Muscle layer of duodenum (tissue), 2 donors: ENCODE data around the gene ROR1.

ENCODE experiments used
- H3K27ac ChIP-seq: one replicate; pipeline ENCODE4 v1.7.0; 2013; ENCODE audit warnings: mild to moderate bottlenecking, low read length
- H3K27me3 ChIP-seq: one replicate; pipeline ENCODE4 v1.7.0; 2013; ENCODE audit warnings: low read depth, mild to moderate bottlenecking, control low read depth, low read length
- H3K36me3 ChIP-seq, 2 donors: one replicate each; pipeline ENCODE4 v1.7.0; 2013; ENCODE audit warnings: low read length in 2 of 2, control low read depth in 1 of 2, mild to moderate bottlenecking in 1 of 2; ENCODE audit not compliant: insufficient read depth in 2 of 2, control insufficient read depth in 1 of 2
- H3K4me1 ChIP-seq, 2 donors: one replicate each; pipeline ENCODE4 v1.7.0; 2013; ENCODE audit warnings: low read length in 2 of 2, mild to moderate bottlenecking in 2 of 2, control low read depth in 1 of 2, moderate library complexity in 1 of 2; ENCODE audit not compliant: insufficient read depth in 2 of 2, control insufficient read depth in 1 of 2
- H3K4me3 ChIP-seq, 2 donors: one replicate each; pipeline ENCODE4 v1.7.0; 2013; ENCODE audit warnings: low read length in 2 of 2, low read depth in 1 of 2, mild to moderate bottlenecking in 1 of 2
- H3K9me3 ChIP-seq, 2 donors: one replicate each; pipeline ENCODE4 v1.7.0; 2013; ENCODE audit warnings: low read length in 2 of 2, control low read depth in 1 of 2, mild to moderate bottlenecking in 1 of 2; ENCODE audit not compliant: control insufficient read depth in 1 of 2
- donor health status: healthy.

ROR1 gene

DNA sequence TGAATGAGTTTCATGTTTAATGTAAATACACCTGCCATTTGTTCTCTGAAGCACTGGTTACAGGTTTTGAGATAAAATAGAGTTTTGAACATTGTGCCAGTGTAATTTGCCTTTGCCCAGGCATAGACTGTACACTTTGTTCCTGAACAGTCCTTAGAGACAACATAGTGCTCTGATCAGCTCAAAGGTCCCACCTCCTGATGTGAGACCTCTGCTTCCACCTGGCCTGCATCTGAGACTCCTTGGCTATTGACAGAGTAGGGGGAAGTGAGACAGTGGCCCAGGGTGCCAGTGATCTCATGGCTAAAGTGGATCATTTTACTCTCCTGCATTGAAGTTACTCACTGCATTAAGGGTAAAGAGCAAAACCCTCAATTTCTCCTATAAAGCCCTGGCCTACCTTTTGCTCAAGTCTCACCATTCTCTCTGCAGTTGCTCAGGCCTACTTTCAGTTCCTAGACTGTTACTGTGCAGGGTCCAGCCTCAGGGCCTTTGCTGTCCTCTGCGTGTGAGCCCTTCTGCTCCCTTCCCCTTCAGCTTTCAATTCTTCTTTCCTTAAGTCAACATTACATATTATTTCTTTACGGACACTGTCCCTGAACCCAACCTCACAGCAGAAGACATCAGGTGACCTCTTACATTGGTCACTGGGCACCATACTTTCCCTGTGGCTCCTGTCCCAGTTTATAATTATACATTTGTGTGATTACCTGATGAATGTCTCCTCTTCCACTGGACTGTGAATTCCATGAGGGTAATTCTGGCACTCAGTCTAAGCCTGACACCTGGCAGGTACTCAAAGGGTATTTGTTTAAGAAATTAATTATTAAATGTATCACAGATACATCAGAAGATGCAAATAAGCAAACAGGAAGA, 142.9 kb downstream of the ROR1 start:
- Histone ChIP-seq H3K4me1 (peaks cover 7 to 20% of the 10 kb centered on the region in 2 donors), H3K27ac (no peak overlapping the region), H3K36me3 (no peaks in the 10 kb centered on the region), H3K27me3 (no peaks in the 10 kb centered on the region), H3K9me3 (no peaks in the 10 kb centered on the region), H3K4me3 (no peak overlapping the region)

DNA sequence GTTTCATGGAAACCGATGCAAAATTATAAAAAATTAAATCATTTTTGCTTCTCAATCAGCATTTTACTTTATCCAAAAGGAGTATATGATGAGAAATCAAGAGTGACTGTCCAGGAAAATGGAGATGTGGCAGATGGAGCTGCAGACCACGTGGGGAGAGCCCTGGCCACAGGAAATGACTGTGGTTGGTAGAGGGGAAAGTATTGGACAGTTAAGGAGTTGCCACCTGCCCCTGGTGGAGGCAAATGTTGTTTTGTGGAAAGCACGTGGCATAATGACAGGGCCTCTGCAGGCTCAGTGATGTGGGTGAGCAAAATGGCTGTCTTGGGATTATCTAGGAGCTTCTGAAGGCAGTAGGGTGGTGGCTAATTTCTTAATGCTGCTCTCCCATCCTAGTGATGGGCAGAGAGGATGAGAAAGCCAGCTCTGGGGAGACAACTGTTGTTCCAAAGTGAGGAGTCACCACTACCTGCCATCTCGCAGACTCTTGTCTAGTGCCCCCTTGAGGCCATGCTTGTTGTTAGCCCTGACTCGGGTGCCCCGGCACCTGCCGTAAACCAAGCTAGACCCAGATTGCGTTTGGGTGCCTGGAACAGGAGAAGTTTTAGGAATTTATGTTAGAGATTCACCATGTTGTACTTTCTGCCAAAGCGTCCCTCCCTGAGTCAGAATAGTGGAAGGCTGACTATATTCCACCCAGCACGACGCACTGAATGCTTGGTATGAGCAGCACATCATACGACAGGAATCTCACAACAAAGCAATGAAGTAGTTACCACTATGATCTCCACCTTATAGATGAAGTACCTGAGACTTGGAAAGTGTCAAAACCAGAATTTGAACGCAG, 144.0 kb downstream of the ROR1 start:
- no peaks in the 10 kb centered on the region for H3K9me3 ChIP-seq
- peaks cover 1 to 20% of the 10 kb centered on the region in 2 donors for H3K4me1 ChIP-seq
- no peak overlapping the region for H3K4me3 ChIP-seq
- no peak overlapping the region for H3K27ac ChIP-seq
- no peaks in the 10 kb centered on the region for H3K27me3 ChIP-seq
- no peaks in the 10 kb centered on the region for H3K36me3 ChIP-seq

- H3K4me3 ChIP-seq = no peak overlapping the region
- H3K27ac ChIP-seq = no peak overlapping the region
Observed at GRCh38 chr1:63918418-63918945, 144.7 kb downstream of the ROR1 start.

GRCh38 chr1:63920154-63921117, 146.6 kb downstream of the ROR1 start:
- Histone ChIP-seq H3K4me1 (peaks cover 0 to 14% of the 10 kb centered on the region in 2 donors), H3K27ac (no peak overlapping the region), H3K4me3 (no peak overlapping the region), H3K27me3 (no peaks in the 10 kb centered on the region), H3K9me3 (no peaks in the 10 kb centered on the region), H3K36me3 (no peaks in the 10 kb centered on the region)

More at GRCh38 chr1:63918418-63918945, 144.7 kb downstream of the ROR1 start:
- peaks cover 0 to 18% of the 10 kb centered on the region in 2 donors for H3K4me1 ChIP-seq
- H3K9me3 ChIP-seq = no peaks in the 10 kb centered on the region
- H3K27me3 ChIP-seq = no peaks in the 10 kb centered on the region
- no peaks in the 10 kb centered on the region for H3K36me3 ChIP-seq

- Histone ChIP-seq H3K27ac (no peak overlapping the region), H3K4me1 (peaks cover 0 to 14% of the 10 kb centered on the region in 2 donors), H3K36me3 (no peaks in the 10 kb centered on the region), H3K9me3 (no peaks in the 10 kb centered on the region), H3K4me3 (no peak overlapping the region), H3K27me3 (no peaks in the 10 kb centered on the region)
Observed at GRCh38 chr1:63921359-63921758, 147.5 kb downstream of the ROR1 start.

DNA sequence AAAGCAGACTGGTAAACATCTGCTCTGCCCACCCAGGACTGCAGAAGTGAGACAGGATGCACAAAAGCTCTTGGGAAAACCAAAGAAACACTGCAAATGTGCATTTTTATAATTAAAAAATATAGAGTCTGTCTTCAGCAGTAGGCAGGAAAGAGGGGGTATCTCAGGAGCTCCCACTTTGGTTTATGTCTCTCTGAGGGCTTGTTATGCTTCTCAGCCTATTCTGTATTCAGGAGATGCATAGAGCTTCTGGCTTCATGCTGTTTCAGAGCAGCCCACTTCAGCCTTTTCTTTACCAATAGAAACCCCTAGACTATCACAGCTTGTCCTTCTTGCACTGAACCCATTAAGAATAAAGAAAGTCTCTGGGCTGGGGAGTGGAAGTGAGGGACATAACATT, 148.0 kb downstream of the ROR1 start:
- no peak overlapping the region for H3K27ac ChIP-seq

DNA sequence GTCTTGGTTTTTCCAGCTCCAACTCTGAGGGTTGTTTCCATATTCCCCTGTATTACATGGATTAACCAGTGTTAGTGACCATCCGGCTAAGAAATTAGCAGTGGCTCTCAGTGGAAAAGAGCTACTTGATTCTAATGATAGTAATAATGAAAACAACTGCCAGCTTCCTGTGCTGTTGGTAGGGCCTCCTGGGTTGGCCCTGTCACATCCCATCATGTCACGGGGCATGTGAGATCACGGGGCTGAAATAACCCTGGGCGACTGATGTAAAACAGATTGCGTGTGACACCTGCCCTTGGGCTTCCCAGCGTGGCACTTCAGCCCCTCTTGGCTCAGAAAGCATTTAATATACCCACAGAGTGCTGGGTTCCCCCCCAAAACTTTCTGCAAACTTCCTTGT, 149.0 kb downstream of the ROR1 start:
- no peaks in the 10 kb centered on the region for H3K27me3 ChIP-seq
- peaks cover 0 to 14% of the 10 kb centered on the region in 2 donors for H3K4me1 ChIP-seq
- no peaks in the 10 kb centered on the region for H3K36me3 ChIP-seq
- no peak overlapping the region for H3K27ac ChIP-seq
- no peak overlapping the region for H3K4me3 ChIP-seq
- no peaks in the 10 kb centered on the region for H3K9me3 ChIP-seq

More for the DNA sequence above, 148.0 kb downstream of the ROR1 start:
- no peaks in the 10 kb centered on the region for H3K9me3 ChIP-seq
- H3K4me3 ChIP-seq = no peak overlapping the region
- no peaks in the 10 kb centered on the region for H3K27me3 ChIP-seq
- H3K4me1 ChIP-seq = peaks cover 0 to 14% of the 10 kb centered on the region in 2 donors
- H3K36me3 ChIP-seq = no peaks in the 10 kb centered on the region

- H3K27ac ChIP-seq = no peak overlapping the region
- H3K9me3 ChIP-seq = no peaks in the 10 kb centered on the region
- H3K4me1 ChIP-seq = peaks cover 0 to 19% of the 10 kb centered on the region in 2 donors
- H3K27me3 ChIP-seq = no peaks in the 10 kb centered on the region
- no peaks in the 10 kb centered on the region for H3K36me3 ChIP-seq
- no peak overlapping the region for H3K4me3 ChIP-seq
Observed at GRCh38 chr1:63923302-63923701, 149.5 kb downstream of the ROR1 start.

- H3K4me3 ChIP-seq = no peak overlapping the region
- H3K4me1 ChIP-seq = peaks cover 0 to 24% of the 10 kb centered on the region in 2 donors
- H3K36me3 ChIP-seq = no peaks in the 10 kb centered on the region
- H3K27ac ChIP-seq = no peak overlapping the region
- H3K9me3 ChIP-seq = no peaks in the 10 kb centered on the region
- no peaks in the 10 kb centered on the region for H3K27me3 ChIP-seq
Observed at GRCh38 chr1:63924600-63924999, 150.8 kb downstream of the ROR1 start.

DNA sequence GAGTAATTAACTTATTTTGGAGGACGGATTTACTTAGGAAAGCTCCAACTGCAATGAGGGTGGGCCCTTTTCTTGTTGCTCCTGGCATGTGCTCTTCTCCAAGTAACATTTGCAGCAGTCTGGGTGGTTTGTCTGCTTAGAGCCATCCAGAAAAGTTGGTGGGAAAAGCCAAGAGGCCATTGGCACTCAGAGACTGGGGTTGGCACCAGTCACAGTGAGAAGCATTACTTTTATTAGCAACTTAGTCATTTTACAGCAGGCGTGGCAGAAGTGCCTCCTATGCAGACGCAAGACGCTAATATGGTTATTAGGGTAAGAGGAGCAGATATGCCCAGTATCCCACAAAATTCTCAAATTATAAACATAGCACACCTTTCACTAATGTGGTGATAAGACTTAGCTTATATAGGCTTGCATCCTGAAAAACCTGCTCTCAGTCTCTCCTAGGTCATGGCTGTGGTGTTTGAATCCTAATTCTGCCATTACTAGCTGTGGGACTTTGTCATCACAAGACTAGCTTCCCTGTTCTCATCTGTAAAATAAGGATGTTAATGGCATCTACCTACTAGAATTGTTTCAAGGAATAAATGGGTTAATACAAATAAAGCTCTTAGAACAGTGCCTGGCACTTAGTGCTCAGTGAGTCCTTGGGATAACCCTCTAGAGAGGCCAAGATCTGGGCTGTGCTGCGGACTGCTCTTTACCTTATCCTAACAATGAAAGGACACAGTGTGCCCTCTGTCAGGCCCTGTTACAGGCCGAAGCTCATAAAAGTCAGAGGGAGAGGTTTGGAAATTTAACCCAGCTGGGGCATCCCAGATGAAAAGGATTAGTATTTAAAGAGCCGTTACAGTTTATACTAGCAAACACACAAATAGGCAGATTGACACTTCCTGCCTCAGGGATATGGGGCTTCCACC, 154.6 kb downstream of the ROR1 start:
- no peaks in the 10 kb centered on the region for H3K36me3 ChIP-seq
- no peaks in the 10 kb centered on the region for H3K27me3 ChIP-seq
- no peak overlapping the region for H3K27ac ChIP-seq
- no peak overlapping the region for H3K4me3 ChIP-seq
- no peaks in the 10 kb centered on the region for H3K9me3 ChIP-seq
- H3K4me1 ChIP-seq = peaks cover 0 to 10% of the 10 kb centered on the region in 2 donors
